ENCODE measurements around the gene SGIP1.
"Not testable (repeated sequence)": the region's sequence is repeated elsewhere in the genome, so short reads cannot be mapped to it uniquely, and the experiment has no call there.

The SGIP1 gene

GRCh38 chr1:66728021-66728420 lies 194.1 kb downstream of the SGIP1 start:
- DNase-seq: no peak

DNA sequence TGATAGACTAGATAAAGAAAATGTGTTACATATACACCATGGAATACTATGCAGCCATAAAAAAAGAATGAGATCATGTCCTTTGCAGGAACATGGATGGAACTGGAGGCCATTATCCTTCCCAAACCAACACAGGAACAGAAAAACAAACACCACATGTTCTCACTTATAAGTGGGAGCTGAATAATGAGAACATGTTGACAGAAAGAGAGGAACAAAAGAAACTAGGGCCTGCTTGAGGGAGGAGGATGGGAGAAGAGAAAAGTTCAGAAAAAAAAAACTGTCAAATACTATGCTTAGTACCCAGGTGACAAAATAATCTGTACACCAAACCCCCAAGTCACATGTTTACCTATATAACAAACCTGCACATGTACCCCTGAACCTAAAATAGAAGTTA lies 194.8 kb downstream of the SGIP1 start:
- DNase-seq: not testable (repeated sequence)

GRCh38 chr1:66729119-66729518 lies 195.2 kb downstream of the SGIP1 start:
- no peak for DNase-seq

DNA sequence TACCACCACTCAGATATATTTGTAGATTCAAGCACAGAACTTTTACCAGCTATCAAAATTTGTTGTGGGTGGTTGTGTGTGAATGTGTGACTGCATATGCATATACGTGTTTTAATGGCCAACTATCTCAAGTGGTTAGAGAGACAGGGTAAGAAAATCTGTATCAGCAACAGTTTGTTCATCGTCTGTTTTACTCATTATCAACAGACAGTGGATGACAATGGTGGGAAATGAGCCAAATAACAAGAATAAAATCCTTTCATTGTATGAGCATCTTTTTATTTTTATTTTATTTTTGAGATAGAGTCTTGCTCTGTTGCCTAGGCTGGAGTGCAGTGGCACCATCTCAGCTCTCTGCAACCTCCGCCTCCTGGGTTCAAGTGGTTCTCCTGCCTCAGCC lies 195.6 kb downstream of the SGIP1 start:
- no peak for DNase-seq

DNA sequence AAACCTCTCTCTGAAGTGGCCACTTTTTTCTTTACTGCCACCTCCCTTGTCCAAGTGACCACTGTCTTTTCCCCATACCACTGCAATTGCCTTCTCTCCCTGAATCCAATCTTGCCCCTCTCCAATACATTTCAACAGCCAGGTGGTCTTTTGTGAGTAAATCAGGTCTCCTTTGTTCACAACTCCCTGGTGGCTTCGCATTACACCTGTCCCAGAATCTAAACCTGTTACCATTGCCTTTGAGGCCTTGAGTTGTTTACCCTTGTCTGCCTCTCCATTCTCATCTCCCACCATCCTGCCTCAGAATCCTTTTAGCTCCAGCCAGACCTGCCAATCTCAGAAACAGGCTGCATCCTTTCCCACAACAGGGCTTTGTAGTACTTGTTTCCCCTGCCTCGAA lies 196.5 kb downstream of the SGIP1 start:
- no peak for DNase-seq

GRCh38 chr1:66731170-66731865 lies 197.4 kb downstream of the SGIP1 start:
- no peak for DNase-seq

DNA sequence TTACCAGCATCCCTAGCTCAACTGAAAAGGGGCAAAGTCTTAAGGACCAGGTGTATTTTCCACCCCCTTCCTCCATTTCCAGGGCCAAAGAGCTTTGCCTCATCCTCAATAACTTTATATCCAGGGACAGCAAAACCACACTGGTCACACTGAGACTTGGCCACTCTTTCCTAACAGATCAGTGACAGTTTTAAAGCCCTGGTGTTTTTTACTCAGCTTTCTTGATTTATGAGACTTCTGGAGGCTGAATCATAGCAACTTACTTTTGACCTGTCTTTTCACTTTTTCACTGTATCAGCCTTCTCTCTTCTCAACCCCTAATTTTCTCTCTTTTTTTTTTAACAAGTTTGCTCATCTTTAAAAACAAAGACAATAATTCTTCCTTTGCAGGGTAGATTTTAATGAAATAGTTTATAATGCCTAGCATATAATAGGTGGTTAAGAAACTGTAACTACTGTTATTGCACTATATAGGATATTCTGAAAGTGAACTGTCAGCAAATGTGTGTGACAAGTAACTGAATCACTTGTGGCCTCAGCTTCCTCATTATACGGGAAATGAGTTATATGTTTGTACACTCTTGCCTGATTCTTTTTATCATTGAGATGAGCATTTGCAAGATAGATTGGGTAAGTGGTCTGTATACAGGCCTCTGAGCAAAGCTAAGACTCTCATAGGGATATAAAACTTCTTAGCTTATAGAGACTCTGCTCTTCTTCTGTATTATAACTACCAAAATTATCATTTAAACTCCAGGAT lies 198.6 kb downstream of the SGIP1 start:
- no peak for DNase-seq

DNA sequence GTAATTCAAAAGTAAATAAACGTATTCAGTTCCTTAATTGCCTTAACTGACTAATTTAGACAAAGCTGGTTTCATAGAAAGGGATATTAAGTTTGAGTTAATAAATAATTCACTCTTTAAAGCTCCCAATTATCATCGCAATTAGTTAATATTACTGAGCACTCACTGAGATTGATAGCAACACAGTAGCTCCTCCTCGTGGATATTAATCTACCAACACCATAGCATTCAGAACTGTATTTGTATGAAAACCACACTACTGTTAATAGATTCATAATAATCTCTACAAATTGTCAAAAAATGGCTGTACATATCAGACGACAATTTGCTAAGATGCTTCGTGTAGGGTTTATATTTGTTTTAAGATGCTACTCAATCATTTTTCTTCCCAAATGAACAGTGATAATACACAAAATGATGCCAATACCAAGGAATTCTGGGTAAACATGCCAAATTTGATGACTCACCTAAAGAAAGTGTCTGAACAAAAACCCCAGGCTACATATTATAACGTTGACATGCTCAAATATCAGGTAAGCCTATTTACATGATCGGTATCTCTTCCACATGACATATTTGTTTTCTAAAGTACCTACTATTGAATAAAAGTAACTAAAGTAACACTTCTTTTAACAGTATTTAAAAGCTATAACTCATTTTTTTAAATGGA lies 199.5 kb downstream of the SGIP1 start:
- no peak for DNase-seq

- DNase-seq: not testable (repeated sequence)
These were observed 200.6 kb downstream of the SGIP1 start for GRCh38 chr1:66734531-66734930.

DNA sequence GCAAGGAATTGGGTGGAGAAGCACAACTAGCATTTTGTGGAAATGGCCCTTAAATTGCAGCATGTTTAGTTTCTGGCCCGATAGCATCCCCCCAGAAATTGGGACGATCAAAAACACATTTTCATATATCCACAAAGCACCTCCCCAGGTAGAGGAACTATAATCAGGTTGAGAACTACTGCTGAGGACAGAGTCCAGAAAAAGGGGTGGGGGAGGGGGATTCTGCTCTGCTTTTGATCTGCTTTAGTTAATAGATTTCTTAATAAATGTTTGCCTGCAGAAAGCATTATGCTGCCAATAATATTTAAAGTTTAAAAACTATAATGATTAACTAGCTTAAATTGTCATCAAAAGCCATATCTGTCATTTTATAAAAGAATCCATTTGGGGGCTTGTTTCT lies 203.9 kb downstream of the SGIP1 start:
- no peak for DNase-seq

DNA sequence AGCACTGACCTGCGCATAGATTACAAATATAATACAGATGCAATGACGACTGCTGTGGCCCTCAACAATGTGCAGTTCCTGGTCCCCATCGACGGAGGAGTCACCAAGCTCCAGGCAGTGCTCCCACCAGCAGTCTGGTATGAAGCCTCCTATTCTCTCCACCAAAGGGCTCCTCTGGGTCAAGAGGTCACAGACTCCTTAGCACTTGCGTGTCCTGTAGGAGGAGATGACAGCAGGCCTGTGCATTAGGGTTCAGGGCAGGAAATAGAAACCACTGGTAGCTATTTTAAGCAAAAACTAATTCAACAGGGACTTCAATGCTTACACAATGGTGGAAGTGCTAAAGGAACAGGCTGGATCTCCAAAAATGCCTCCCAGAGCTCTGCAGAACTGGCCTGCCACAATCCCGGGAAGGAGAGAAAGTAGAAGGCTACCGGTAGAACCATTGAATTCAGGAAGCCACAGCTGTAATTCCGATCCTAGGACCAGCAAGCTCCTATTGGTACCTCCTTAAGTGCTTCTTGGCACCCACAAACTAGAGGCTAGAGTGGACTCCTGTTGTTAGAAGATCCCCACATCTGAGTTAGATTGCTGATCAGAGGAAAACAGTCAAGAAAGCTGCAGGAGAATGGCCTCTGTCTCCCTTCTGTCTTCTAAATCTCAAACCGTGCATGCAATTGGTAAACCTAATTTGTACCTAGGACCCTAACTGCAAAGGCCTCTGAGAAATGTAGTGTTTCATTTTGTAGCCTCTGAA lies 205.6 kb downstream of the SGIP1 start:
- no peak for DNase-seq

DNA sequence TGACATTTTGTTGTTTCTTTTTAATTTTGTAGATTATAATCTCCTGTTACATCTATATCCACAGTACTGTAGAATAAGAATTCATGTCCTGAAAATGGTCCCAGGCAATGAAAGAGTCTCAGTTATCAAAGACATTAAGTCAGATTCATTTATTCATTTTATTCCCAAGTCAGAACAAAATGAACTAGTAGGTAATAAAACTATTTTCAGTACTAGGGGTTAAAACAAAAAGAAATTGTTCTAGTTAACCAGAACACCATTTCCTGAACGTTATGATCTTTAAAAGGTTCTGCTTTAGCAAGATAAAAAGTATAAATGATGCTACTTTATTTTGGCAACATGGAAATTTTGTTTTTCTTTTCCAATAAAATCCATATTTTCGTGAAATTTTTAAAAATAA lies 211.5 kb downstream of the SGIP1 start:
- no peak for DNase-seq

GRCh38 chr1:66747501-66747900 lies 213.5 kb downstream of the SGIP1 start:
- DNase-seq: no peak

DNA sequence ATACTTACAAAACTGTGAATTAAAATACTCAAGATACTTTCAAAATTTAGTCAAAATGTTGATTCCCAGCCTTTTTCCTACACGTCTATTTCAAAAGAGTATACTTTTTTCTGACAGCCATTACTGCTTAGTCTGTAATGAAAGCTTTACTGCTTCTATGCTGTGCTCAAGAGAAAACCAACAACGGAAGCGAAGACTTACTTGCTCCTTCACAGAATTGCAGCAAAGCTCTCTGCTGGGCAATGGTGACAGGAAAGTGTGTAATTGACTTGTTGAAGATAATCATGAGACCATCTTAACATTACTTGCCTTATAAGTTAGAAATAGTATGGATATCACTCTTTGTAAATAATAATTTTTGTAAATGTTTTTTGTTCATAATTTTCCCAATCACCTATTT lies 216.6 kb downstream of the SGIP1 start:
- no peak for DNase-seq

DNA sequence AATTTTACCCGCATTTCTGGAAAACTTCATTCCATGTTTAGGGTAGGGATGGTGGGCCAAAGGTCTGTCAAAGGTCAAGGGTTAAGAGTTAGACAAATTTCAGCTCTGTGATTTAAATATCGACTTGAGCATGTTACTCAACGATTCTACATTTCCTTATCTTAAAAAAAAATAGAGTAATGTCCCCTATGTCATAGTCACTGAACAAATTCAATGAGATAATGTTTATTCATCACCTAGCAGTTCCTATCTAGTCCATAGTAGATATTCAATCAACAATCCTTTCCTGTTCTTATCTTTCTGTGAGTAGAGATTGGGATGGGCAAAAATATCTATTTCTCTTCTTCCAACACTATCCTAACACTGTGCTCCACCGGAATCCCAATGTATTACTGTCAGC lies 217.2 kb downstream of the SGIP1 start:
- DNase-seq: no peak

DNA sequence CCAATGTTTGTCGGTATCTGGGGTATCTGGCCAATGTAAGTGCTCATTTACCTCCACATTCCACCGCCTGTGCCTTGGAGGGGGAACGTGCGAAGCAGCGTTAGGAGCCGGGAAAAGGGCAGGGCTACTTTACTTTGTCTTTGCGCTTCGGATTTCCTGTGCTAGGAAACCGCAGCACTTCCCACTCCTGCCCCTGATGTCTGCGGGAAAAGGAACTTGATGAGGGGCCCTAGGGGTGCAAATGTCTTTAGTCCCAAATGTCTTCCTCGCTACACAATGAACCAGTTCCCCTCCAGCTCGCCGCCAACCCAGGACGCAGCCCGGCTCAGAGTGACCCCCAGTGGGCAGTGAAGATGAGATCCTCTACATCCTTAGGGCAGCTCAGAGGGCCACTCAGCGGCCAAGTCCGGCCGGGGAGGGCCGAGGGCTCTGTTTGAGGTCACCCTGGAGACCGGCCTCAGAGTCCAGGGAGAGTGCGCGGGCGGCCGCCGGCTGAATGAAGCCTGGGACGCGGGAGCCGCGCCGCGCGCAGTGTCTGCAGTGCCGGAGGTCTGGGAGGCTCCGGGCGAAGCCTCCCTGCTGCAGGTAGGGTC lies 218.1 kb downstream of the SGIP1 start, which contains the start of gene DYNLT5:
Gene DYNLT5, plus strand, starts transcription at position 460 of the 593 bp plus-strand sequence. CDS start 2,200 bp downstream, outside the sequence.
- peak in 45 of 56 donors; percentile 7 to 76 (median 34) for DNase-seq

DNA sequence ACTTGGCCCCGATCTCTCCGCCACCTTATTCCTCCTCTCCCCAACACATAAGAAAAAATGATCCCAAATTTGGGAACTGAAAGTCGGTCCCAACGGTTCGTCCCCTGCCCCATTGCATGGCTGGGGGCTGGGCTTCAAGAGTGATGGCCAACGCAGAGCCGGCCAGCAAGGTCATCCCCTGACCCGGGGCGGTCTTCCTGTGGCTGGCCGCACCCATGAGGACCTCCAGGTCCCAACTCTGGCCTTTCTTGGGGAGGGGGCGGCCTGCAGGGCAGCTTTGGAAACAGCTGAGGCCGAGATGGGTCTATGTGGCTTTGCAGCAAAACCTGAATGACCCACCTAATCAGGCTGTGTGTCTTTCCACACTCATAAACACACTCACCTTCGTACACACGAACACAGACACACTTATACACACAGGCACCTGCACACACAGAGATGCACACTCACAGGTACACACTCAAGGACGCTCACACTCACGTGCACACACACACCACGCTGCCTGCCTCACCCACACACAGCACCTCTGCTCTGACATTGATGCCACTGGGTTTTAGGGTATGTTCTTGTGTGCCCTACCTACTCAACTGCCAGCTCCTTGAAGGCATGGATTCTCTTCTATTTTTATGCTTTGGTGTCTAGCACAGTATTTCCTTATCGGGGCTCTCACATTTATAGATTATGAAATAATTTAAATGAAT lies 218.9 kb downstream of the SGIP1 start:
- peak in 3 of 56 donors; percentile 1 to 57 (median 3) for DNase-seq

- no peak for DNase-seq
These were observed 223.8 kb downstream of the SGIP1 start for GRCh38 chr1:66757722-66758240.

- DNase-seq: peak in 1 of 56 donors; percentile 12
These were observed 224.3 kb downstream of the SGIP1 start for GRCh38 chr1:66758241-66758755.

- DNase-seq: no peak
These were observed 226.6 kb downstream of the SGIP1 start for GRCh38 chr1:66760506-66760905.
